Vagina (tissue), 2 donors: ENCODE results near the gene TMEM163.
"Not testable (repeated sequence)": the region's sequence is repeated elsewhere in the genome, so short reads cannot be mapped to it uniquely, and the experiment has no call there.

Experiments used
- CTCF ChIP-seq, 3 experiments: fragments of 450-650 bp in 2 of 3; fragments of 200-600 bp in 1 of 3; sonication (generic) in 1 of 3; IDR thresholded peaks; one replicate each; pipeline ENCODE4 v1.5.1; 2017 to 2019; ENCODE audit warnings: antibody characterized with exemption in 3 of 3, mild to moderate bottlenecking in 2 of 3, moderate library complexity in 2 of 3
- POLR2A ChIP-seq, 2 donors: fragments of 450-650 bp; IDR thresholded peaks; one replicate each; pipeline ENCODE4 v1.6.1; 2017; ENCODE audit warnings: antibody characterized with exemption in 2 of 2, mild to moderate bottlenecking in 2 of 2, moderate library complexity in 2 of 2
- POLR2AphosphoS5 ChIP-seq, 2 donors: sonication (generic); formaldehyde crosslinking; IDR thresholded peaks; one replicate each; pipeline ENCODE4 v1.9.0; 2017; ENCODE audit warnings: antibody characterized with exemption in 2 of 2, mild to moderate bottlenecking in 2 of 2, low read depth in 1 of 2; ENCODE audit not compliant: insufficient read depth in 1 of 2

GRCh38 chr2:134507159-134507558, 211.6 kb downstream of the TMEM163 start:
- not testable (repeated sequence) for TF ChIP-seq CTCF (IDR thresholded peaks at IDR 0.05); POLR2AphosphoS5 (IDR thresholded peaks at IDR 0.05; ENCODE audit: insufficient read depth in 1 of 2, low read depth in 1 of 2); POLR2A (IDR thresholded peaks at IDR 0.05)
